Liver (tissue), 9 donors: Measurements from ENCODE around the gene MAT2B. TPM values are rescaled to one million over a fixed set of nuclear protein-coding genes. Genes with fewer than 3 reads are reported as not detected.

Source experiments
- DNase-seq: peaks from one replicate; pipeline ENCODE4 v3.0.0-alpha.2; 2017; ENCODE audit warnings: low spot score
- H3K27ac ChIP-seq, 2 donors: one replicate each; pipeline ENCODE4 v1.7.0; 2013; ENCODE audit warnings: inconsistent platforms in 2 of 2, low read length in 2 of 2, control low read depth in 1 of 2, low read depth in 1 of 2, mild to moderate bottlenecking in 1 of 2
- H3K27me3 ChIP-seq, 4 donors: one replicate each; pipeline versions ENCODE4 v1.6.1 to v1.7.0; 2013; ENCODE audit warnings: low read length in 3 of 4, inconsistent platforms in 1 of 4, mild to moderate bottlenecking in 1 of 4, moderate library complexity in 1 of 4; ENCODE audit not compliant: control insufficient read depth in 4 of 4, insufficient read depth in 4 of 4
- H3K36me3 ChIP-seq, 4 donors: one replicate each; pipeline versions ENCODE4 v1.6.1 to v1.7.0; 2013; ENCODE audit warnings: low read length in 3 of 4, mild to moderate bottlenecking in 3 of 4, low read depth in 1 of 4, moderate library complexity in 1 of 4; ENCODE audit not compliant: control insufficient read depth in 4 of 4, insufficient read depth in 3 of 4
- H3K4me1 ChIP-seq, 4 donors: one replicate each; pipeline versions ENCODE4 v1.6.1 to v1.7.0; 2013; ENCODE audit warnings: low read length in 3 of 4, mild to moderate bottlenecking in 3 of 4, moderate library complexity in 1 of 4; ENCODE audit not compliant: control insufficient read depth in 4 of 4, insufficient read depth in 4 of 4
- H3K4me3 ChIP-seq, 3 donors: one replicate each; pipeline versions ENCODE4 v1.6.1 to v1.7.0; 2013; ENCODE audit warnings: low read length in 3 of 3, control low read depth in 1 of 3, low read depth in 1 of 3, mild to moderate bottlenecking in 1 of 3
- H3K9ac ChIP-seq, 2 donors: one replicate each; pipeline ENCODE4 v1.7.0; 2013; ENCODE audit warnings: low read length in 2 of 2, mild to moderate bottlenecking in 2 of 2, moderate library complexity in 2 of 2, control low read depth in 1 of 2, low read depth in 1 of 2
- H3K9me3 ChIP-seq, 4 donors: one replicate each; pipeline versions ENCODE4 v1.6.1 to v1.7.0; 2013; ENCODE audit warnings: low read length in 3 of 4; ENCODE audit not compliant: control insufficient read depth in 4 of 4
- ATF3 ChIP-seq: IDR thresholded peaks from 2 replicates; pipeline ENCODE4 v1.6.1; 2016; ENCODE audit warnings: antibody characterized with exemption
- JUND ChIP-seq, 2 donors: IDR thresholded peaks; 2 replicates each; pipeline ENCODE4 v1.6.1; 2016; ENCODE audit warnings: antibody characterized with exemption in 2 of 2
- MAX ChIP-seq: IDR thresholded peaks from 2 replicates; pipeline ENCODE4 v1.6.1; 2016; ENCODE audit warnings: antibody characterized with exemption
- NR2F2 ChIP-seq: IDR thresholded peaks from 2 replicates; pipeline ENCODE4 v1.6.1; 2016; ENCODE audit warnings: antibody characterized with exemption
- RAD21 ChIP-seq, 2 donors: IDR thresholded peaks; 2 replicates each; pipeline ENCODE4 v1.6.1; 2016; ENCODE audit warnings: antibody characterized with exemption in 2 of 2, mild to moderate bottlenecking in 2 of 2
- REST ChIP-seq: IDR thresholded peaks from 2 replicates; pipeline ENCODE4 v1.6.1; 2016; ENCODE audit warnings: antibody characterized with exemption, mild to moderate bottlenecking
- RXRA ChIP-seq, 2 donors: IDR thresholded peaks; 2 replicates each; pipeline ENCODE4 v1.6.1; 2017 to 2018; ENCODE audit warnings: antibody characterized with exemption in 2 of 2, mild to moderate bottlenecking in 1 of 2
- SP1 ChIP-seq: IDR thresholded peaks from 2 replicates; pipeline ENCODE4 v1.6.1; 2018; ENCODE audit warnings: antibody characterized with exemption, mild to moderate bottlenecking
- TAF1 ChIP-seq: conservative IDR thresholded peaks from 2 replicates; pipeline ENCODE4 v1.6.1; 2016; ENCODE audit warnings: antibody characterized with exemption, mild to moderate bottlenecking
- YY1 ChIP-seq: IDR thresholded peaks from 2 replicates; pipeline ENCODE4 v1.6.1; 2016; ENCODE audit warnings: antibody characterized with exemption, mild to moderate bottlenecking
- ZBTB33 ChIP-seq: IDR thresholded peaks from 2 replicates; pipeline ENCODE4 v1.6.1; 2016; ENCODE audit warnings: antibody characterized with exemption
- WGBS: extraction: QIAGEN DNeasy Blood & Tissue Kit; methylation state at CpG from one replicate; pipeline ENCODE4 v1.1.7; 2013; 5-methylcytosine and 5-hydroxymethylcytosine counted together
- polyA plus RNA-seq, 2 donors: library from polyadenylated mRNA; stranded (reverse) in 1 of 2; unstranded in 1 of 2; fragments of 200-250 nt in 1 of 2; fragments of >200 nt in 1 of 2; fragmentation: Nextera tagmentation in 1 of 2; extraction: Ambion mirVana in 1 of 2; gene quantifications; one replicate each; pipeline versions ENCODE4 v1.2.1 to v1.2.3, GENCODE V29; 2013 to 2015
- total RNA-seq, 2 donors: library from RNA; depleted of rRNA; stranded (reverse); fragments of >200 nt; gene quantifications; one replicate each; pipeline ENCODE4 v1.2.3, GENCODE V29; 2014
- TF ChIP-seq, protein P1 (sequence below): fragments of 150-350 bp; IDR thresholded peaks from 2 replicates; pipeline ENCODE4 v1.5.1; 2017; ENCODE audit warnings: improper control_type of control experiment, low read depth, low read length; ENCODE audit not compliant: missing input control
- donor health status: healthy.
- donor health status: healthy.
- donor health status: healthy.
- donor health status: healthy.
- donor health status: healthy.

MAT2B gene
- total and polyA plus RNA-seq, 4 donors = 21.3 to 41.3 (median 25.0) TPM

- Histone ChIP-seq H3K9me3 (no peaks in the 10 kb centered on the region), H3K9ac (no peak overlapping the region), H3K4me1 (no peaks in the 10 kb centered on the region), H3K27me3 (no peaks in the 10 kb centered on the region), H3K4me3 (no peak overlapping the region), H3K36me3 (no peaks in the 10 kb centered on the region), H3K27ac (no peak overlapping the region)
- no peak for DNase-seq
- TF ChIP-seq SP1 (no peak), REST (no peak), YY1 (no peak), RAD21 (IDR thresholded peaks at IDR 0.05) (no peak), ATF3 (no peak), TAF1 (no peak), JUND (IDR thresholded peaks at IDR 0.05) (no peak), ZBTB33 (no peak), RXRA (IDR thresholded peaks at IDR 0.05) (no peak), NR2F2 (no peak)
- TF ChIP-seq, protein P1, sequence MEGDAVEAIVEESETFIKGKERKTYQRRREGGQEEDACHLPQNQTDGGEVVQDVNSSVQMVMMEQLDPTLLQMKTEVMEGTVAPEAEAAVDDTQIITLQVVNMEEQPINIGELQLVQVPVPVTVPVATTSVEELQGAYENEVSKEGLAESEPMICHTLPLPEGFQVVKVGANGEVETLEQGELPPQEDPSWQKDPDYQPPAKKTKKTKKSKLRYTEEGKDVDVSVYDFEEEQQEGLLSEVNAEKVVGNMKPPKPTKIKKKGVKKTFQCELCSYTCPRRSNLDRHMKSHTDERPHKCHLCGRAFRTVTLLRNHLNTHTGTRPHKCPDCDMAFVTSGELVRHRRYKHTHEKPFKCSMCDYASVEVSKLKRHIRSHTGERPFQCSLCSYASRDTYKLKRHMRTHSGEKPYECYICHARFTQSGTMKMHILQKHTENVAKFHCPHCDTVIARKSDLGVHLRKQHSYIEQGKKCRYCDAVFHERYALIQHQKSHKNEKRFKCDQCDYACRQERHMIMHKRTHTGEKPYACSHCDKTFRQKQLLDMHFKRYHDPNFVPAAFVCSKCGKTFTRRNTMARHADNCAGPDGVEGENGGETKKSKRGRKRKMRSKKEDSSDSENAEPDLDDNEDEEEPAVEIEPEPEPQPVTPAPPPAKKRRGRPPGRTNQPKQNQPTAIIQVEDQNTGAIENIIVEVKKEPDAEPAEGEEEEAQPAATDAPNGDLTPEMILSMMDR = no peak
- 54% methylated on average over 5 of the region's 5 CpGs for WGBS
These were observed 27.0 kb downstream of the MAT2B start for GRCh38 chr5:163532171-163533084.

GRCh38 chr5:163533223-163533622, 27.8 kb downstream of the MAT2B start:
- no peak for DNase-seq
- TF ChIP-seq JUND (IDR thresholded peaks at IDR 0.05) (no peak), MAX (no peak)
- Histone ChIP-seq H3K4me3 (no peak overlapping the region), H3K4me1 (no peaks in the 10 kb centered on the region), H3K27ac (no peak overlapping the region), H3K9me3 (no peaks in the 10 kb centered on the region), H3K36me3 (no peaks in the 10 kb centered on the region), H3K9ac (no peak overlapping the region), H3K27me3 (no peaks in the 10 kb centered on the region)
- 70% methylated on average over 2 of the region's 2 CpGs for WGBS
